ENCODE results near the gene ABCG1.
A peak's percentile ranks its signal among the peaks of the same experiment; 100 is the strongest.

The ABCG1 gene

GRCh38 chr21:42191696-42192595 lies 27.0 kb upstream of the ABCG1 start:
- DNase-seq (ENCODE audit: low read depth) = no peak

- DNase-seq (ENCODE audit: low read depth) = no peak
Measured at GRCh38 chr21:42193131-42193671, 25.7 kb upstream of the ABCG1 start.

DNA sequence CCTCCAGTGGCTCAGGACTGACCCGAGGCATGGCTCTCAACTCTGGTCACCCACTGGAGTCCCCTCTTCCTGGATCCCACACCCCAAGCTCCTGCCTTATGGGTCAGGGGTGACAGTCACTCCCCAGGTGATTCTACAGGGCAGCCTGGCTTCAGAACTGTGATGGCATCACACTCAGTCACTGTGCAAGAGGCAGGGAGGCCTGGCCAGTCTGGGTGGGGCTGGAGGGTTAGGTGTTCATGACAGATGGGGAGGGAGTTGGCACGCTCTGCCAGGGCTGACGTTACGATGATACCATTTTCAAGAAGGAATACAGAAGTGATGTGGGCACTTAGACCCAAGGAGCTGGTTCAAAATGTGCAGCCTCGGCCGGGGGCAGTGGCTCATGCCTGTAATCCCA lies 25.2 kb upstream of the ABCG1 start:
- no peak for DNase-seq (ENCODE audit: low read depth)

GRCh38 chr21:42194863-42195262 lies 24.1 kb upstream of the ABCG1 start:
- DNase-seq (ENCODE audit: low read depth) = no peak

DNA sequence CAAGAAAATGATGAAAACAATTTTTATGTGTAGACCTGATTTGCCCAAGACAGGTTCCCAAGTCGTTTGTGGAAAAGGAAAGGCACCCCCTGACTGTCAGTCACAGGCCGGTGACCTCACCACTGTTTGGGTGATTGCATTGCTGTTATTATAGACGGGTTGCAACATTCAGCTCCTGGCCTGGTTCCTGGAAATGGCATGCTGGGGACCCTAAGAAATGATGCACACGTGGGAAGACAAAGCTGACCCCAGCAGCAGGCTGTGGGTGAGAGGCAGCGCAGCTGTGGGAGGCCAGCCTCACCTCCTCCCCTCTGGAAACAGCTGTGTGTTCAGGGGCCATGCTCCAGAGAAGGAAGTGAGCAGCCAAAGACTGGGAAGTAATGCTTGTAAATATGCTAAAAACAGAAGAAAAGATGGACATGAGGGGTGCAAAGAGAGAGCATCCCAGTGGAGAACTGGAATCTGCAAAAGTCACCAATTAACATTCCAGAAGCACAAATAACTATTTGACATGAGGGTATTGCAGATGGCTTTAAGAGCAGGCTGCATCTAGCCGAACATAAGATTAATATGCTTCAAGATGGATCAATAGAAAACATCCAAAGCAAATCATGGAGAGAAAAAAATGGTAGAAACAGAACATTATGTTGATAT lies 23.4 kb upstream of the ABCG1 start:
- DNase-seq (ENCODE audit: low read depth) = peak; percentile 4

- peak; percentile 56 for DNase-seq (ENCODE audit: low read depth)
Measured at GRCh38 chr21:42198929-42199867, 19.7 kb upstream of the ABCG1 start.

GRCh38 chr21:42199868-42200463 lies 19.0 kb upstream of the ABCG1 start:
- peak; percentile 20 for DNase-seq (ENCODE audit: low read depth)

DNA sequence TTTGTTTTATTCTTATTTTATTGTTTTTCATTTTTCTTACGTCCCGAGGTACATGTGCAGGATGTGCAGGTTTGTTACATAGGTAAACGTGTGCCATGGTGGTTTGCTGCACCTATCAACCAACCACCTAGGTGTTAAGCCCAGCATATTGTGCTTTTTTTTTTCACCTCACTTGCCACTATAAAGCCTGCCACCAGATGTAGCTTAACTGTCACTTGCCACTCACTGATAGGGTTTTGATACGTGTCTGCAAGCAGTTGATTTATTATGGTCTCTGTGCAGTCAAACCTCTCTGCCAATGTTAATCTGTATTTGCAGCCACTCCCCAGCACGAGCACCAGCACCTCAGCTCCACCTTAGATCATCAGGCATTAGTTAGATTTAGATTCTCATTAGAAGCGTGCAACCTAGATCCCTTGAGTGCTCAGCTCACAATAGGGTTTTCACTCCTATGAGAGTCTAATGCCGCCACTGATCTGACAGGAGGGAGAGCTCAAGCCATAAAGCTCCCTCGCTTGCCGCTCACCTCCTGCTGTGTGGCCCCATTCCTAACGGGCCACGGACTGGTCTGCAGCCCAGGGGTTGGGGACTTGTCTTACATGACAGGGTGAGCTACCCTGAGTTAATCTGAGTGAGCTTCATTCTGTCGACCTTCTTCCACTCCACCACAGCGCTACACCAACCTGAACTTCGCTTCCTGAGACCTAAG lies 17.9 kb upstream of the ABCG1 start:
- no peak for DNase-seq (ENCODE audit: low read depth)

GRCh38 chr21:42201615-42202161 lies 17.3 kb upstream of the ABCG1 start:
- no peak for DNase-seq (ENCODE audit: low read depth)

- no peak for DNase-seq (ENCODE audit: low read depth)
Measured at GRCh38 chr21:42202321-42202720, 16.6 kb upstream of the ABCG1 start.

- no peak for DNase-seq (ENCODE audit: low read depth)
Measured at GRCh38 chr21:42203321-42203720, 15.6 kb upstream of the ABCG1 start.

- DNase-seq (ENCODE audit: low read depth) = no peak
Measured at GRCh38 chr21:42203936-42204335, 15.0 kb upstream of the ABCG1 start.

DNA sequence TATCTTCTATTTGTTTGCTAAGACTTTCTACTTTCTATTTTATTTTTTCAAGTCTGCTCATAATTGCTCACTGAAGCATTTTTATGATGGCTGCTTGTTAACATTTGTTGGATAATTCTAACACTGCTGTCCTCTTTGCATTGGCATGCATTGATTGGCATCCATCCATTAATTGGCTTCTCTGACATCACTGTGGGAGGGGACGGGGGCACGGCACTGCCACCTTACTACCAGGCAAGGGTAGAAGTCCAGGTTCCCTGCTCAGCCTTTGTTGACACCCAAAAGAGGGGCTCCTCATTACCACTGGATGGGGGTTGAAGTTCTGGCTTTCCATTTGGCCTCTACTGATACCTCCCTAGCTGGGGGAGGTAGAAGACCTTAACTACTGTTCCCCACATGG lies 11.5 kb upstream of the ABCG1 start:
- no peak for DNase-seq (ENCODE audit: low read depth)

DNA sequence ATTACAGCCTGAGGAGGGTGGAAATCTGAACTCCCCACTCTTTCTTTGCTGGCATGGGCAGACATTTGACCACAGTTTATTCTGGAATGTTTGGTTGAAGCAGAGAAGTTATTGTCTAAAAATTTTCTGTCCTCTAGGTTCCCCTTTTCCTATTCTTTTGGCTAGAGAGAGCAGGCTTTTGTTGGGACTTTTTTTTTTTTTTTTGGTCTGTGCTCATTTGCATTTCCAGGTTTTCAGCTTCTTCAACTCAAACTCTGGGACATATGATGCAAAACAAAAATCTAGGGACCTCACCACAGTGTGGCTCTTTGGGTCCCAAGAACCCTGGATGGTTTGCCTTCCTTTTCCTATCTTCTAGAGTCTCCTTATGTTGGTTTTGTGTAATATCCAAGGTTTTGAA lies 10.9 kb upstream of the ABCG1 start:
- no peak for DNase-seq (ENCODE audit: low read depth)

DNA sequence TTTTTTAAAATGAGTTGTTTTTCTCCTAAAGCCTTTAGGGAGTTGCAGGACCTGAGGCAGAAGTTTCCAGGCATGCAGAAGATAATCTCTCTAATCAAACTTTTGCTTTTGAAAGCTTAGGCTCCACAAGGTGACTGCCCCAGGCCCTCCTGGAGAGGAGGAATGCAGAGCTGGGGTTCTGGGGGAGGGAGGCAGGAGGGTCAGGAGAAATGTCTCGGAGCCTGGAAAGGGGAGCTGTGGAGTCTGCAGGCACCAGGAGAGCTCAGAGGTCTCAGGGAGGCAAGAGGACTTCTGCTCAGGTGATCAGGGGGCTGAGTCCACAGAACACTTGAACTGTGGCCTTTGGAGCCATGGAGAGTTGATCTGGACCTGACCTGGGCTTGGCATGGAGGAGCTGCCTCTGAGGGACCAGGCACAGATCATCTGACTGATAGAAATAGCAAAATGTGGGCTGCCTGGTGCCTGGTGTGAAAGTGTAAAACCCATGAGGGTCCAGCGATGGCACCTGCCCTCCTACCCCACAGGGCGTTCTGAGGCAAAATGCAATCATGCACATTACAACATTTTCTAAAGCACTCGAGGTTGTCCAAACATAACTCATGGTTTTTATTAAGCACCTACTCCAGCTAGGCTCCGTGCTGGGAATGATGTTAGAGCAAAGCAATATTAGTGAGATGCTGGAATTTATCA lies 10.0 kb upstream of the ABCG1 start:
- DNase-seq (ENCODE audit: low read depth) = no peak

GRCh38 chr21:42209801-42210479 lies 9.0 kb upstream of the ABCG1 start:
- DNase-seq (ENCODE audit: low read depth) = peak; percentile 6

DNA sequence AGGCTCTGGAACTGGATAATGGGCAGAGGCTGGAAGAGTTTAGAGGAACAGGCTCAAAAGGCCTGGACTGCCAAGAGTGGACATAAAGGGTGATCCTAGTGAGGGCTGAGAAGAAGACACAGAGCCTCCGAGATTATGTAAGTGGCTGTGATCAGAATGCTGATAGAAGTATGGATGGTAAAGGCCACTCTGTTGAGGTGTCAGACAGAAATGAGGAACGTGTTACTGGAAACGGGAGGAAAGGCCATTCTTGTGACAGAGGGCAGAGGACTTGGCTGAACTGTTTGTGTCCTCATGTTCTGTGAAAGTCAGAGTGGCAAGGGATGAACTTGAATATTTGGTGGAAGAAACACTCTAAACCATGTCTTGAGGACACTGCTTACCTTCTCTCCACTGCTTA lies 6.7 kb upstream of the ABCG1 start:
- DNase-seq (ENCODE audit: low read depth) = no peak

- DNase-seq (ENCODE audit: low read depth) = no peak
Measured at GRCh38 chr21:42213082-42213774, 5.7 kb upstream of the ABCG1 start.
